Panc1 (cell line): ENCODE results near the gene PRAMEF15.
"Not testable (repeated sequence)": the region's sequence is repeated elsewhere in the genome, so short reads cannot be mapped to it uniquely, and the experiment has no call there.

ENCODE experiments used
- CTCF ChIP-seq: fragments of 450-650 bp; IDR thresholded peaks from 2 replicates; pipeline ENCODE4 v1.5.1; 2017; ENCODE audit warnings: mild to moderate bottlenecking
- POLR2AphosphoS5 ChIP-seq: IDR thresholded peaks from 2 replicates; pipeline ENCODE4 v1.6.1; 2012; ENCODE audit warnings: mild to moderate bottlenecking, low read depth, low read length, moderate library complexity
- REST ChIP-seq, 2 experiments: IDR thresholded peaks; 2 replicates each; pipeline ENCODE4 v1.6.1; 2011 to 2012; ENCODE audit warnings: low read depth in 2 of 2, control low read depth in 1 of 2, low read length in 1 of 2, mild to moderate bottlenecking in 1 of 2, moderate library complexity in 1 of 2; ENCODE audit not compliant: insufficient read depth in 1 of 2
- SIN3A ChIP-seq: IDR thresholded peaks from 2 replicates; pipeline ENCODE4 v1.6.1; 2012; ENCODE audit warnings: low read depth, mild to moderate bottlenecking, low read length, moderate library complexity, borderline replicate concordance; ENCODE audit not compliant: insufficient read depth
- TCF7L2 ChIP-seq: IDR thresholded peaks from 2 replicates; pipeline ENCODE4 v1.6.1; 2011; ENCODE audit warnings: mild to moderate bottlenecking, low read depth, low read length, inconsistent platforms

- TF ChIP-seq CTCF; POLR2AphosphoS5; REST (IDR thresholded peaks at IDR 0.05; ENCODE audit: insufficient read depth in 1 of 2, low read depth in 2 of 2, low read length in 1 of 2); TCF7L2; SIN3A: not testable (repeated sequence)
Observed at GRCh38 chr1:13297216-13297931, 18.0 kb upstream of the PRAMEF15 start.
